ENCODE measurements around the gene PLPPR1. TPM values are rescaled to one million over a fixed set of nuclear protein-coding genes. Genes with fewer than 3 reads are reported as not detected.

Gene PLPPR1
- total RNA-seq, 1 donor from 2014 or later: not detected

DNA sequence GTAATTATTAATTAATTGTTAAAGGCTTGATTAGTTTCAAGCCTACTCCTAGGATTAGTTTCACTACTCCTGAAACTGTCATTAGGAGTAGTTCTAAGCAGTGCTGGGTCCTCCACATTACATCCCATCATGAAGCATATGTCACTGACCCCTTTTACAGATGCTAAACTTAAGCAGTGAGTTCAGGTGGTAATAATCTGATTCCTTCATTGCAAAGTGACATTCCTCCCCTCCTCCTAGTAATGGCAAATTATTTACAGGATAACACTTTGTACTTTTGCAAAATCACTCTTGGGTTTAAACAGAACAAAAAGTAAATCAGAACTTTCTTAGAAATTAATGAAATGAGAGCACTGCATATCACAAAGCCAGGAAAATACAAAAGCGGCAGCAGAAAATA, 303.8 kb downstream of the PLPPR1 start:
- Histone ChIP-seq H3K9me3 (no peaks in the 10 kb centered on the region), H3K27me3 (no peaks in the 10 kb centered on the region), H3K27ac (no peak overlapping the region), H3K4me1 (no peaks in the 10 kb centered on the region), H3K36me3 (no peaks in the 10 kb centered on the region), H3K4me3 (no peak overlapping the region)
- no peak for DNase-seq (ENCODE audit: extremely low spot score in 2 of 2)
- intact Hi-C loops (cut with DNase I): no loop called here
- TF ChIP-seq POLR2AphosphoS5 (IDR thresholded peaks at IDR 0.05; ENCODE audit: insufficient read depth in 1 of 2, low read depth in 1 of 2) (no peak), POLR2A (IDR thresholded peaks at IDR 0.05) (no peak)
- TF ChIP-seq, protein P1, sequence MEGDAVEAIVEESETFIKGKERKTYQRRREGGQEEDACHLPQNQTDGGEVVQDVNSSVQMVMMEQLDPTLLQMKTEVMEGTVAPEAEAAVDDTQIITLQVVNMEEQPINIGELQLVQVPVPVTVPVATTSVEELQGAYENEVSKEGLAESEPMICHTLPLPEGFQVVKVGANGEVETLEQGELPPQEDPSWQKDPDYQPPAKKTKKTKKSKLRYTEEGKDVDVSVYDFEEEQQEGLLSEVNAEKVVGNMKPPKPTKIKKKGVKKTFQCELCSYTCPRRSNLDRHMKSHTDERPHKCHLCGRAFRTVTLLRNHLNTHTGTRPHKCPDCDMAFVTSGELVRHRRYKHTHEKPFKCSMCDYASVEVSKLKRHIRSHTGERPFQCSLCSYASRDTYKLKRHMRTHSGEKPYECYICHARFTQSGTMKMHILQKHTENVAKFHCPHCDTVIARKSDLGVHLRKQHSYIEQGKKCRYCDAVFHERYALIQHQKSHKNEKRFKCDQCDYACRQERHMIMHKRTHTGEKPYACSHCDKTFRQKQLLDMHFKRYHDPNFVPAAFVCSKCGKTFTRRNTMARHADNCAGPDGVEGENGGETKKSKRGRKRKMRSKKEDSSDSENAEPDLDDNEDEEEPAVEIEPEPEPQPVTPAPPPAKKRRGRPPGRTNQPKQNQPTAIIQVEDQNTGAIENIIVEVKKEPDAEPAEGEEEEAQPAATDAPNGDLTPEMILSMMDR (IDR thresholded peaks at IDR 0.05): no peak

DNA sequence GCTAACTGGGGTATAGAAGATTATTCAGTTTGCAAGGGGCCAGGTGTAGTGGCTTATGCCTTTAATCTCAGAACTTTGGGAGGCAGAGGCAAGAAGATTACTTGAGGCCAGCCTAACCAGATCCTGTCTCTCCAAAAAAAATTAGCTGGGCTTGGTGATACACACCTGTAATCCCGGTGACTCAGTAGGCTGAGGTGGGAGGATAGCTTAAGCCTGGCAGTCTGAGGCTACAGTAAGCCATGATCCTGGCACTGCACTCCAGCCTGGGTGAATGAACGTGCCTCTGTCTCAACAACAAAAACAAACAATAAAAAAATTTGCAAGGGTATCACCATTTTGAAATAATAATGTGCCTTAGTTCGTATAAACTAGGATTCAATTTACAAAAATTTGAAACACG, 305.0 kb downstream of the PLPPR1 start:
- Histone ChIP-seq H3K36me3 (no peaks in the 10 kb centered on the region), H3K9me3 (no peaks in the 10 kb centered on the region), H3K27ac (no peak overlapping the region), H3K27me3 (no peaks in the 10 kb centered on the region), H3K4me1 (no peaks in the 10 kb centered on the region), H3K4me3 (no peak overlapping the region)
- TF ChIP-seq POLR2AphosphoS5 (IDR thresholded peaks at IDR 0.05; ENCODE audit: insufficient read depth in 1 of 2, low read depth in 1 of 2) (no peak), POLR2A (IDR thresholded peaks at IDR 0.05) (no peak)
- TF ChIP-seq, protein P1 (IDR thresholded peaks at IDR 0.05): no peak
- DNase-seq (ENCODE audit: extremely low spot score in 2 of 2): no peak
- intact Hi-C loops (cut with DNase I): no loop called here

- TF ChIP-seq POLR2AphosphoS5 (IDR thresholded peaks at IDR 0.05; ENCODE audit: insufficient read depth in 1 of 2, low read depth in 1 of 2): no peak
- TF ChIP-seq, protein P1 (IDR thresholded peaks at IDR 0.05): no peak
- TF ChIP-seq POLR2A (IDR thresholded peaks at IDR 0.05): no peak
- intact Hi-C loops (cut with DNase I): no loop called here
- Histone ChIP-seq H3K4me1 (no peaks in the 10 kb centered on the region), H3K4me3 (no peak overlapping the region), H3K9me3 (no peaks in the 10 kb centered on the region), H3K36me3 (no peaks in the 10 kb centered on the region), H3K27me3 (no peaks in the 10 kb centered on the region), H3K27ac (no peak overlapping the region)
- DNase-seq (ENCODE audit: extremely low spot score in 2 of 2): no peak
Measured at GRCh38 chr9:101333926-101334702, 305.6 kb downstream of the PLPPR1 start.

- TF ChIP-seq POLR2A (IDR thresholded peaks at IDR 0.05) (no peak), POLR2AphosphoS5 (IDR thresholded peaks at IDR 0.05; ENCODE audit: insufficient read depth in 1 of 2, low read depth in 1 of 2) (no peak)
- TF ChIP-seq, protein P1 (IDR thresholded peaks at IDR 0.05): no peak
Measured at GRCh38 chr9:101336091-101336490, 307.6 kb downstream of the PLPPR1 start.

DNA sequence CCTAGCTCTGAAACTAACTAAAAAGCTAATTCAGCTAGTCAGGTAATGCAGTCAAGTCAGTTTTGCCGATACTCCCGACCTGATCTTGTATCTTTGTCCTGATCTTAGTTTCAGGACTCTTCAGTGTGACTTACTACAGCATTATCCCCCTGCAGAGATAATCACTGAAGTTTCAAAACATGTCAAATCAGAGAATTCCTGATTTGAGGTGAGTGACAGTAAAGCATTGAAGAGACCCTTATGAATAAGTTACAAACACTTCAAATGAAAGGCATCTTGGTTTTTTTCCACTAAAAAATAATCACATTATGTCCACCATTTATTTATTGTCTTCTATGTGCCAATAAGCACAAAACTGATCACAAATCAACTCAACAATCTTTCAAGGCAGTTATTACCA, 308.7 kb downstream of the PLPPR1 start:
- Histone ChIP-seq H3K27ac (no peak overlapping the region), H3K36me3 (no peaks in the 10 kb centered on the region), H3K27me3 (no peaks in the 10 kb centered on the region), H3K9me3 (no peaks in the 10 kb centered on the region), H3K4me1 (no peaks in the 10 kb centered on the region), H3K4me3 (no peak overlapping the region)
- TF ChIP-seq, protein P1 (IDR thresholded peaks at IDR 0.05): no peak
- TF ChIP-seq POLR2AphosphoS5 (IDR thresholded peaks at IDR 0.05; ENCODE audit: insufficient read depth in 1 of 2, low read depth in 1 of 2) (no peak), POLR2A (IDR thresholded peaks at IDR 0.05) (no peak)
- no peak for DNase-seq (ENCODE audit: extremely low spot score in 2 of 2)
- intact Hi-C loops (cut with DNase I): no loop called here

More at GRCh38 chr9:101336091-101336490, 307.6 kb downstream of the PLPPR1 start:
- Histone ChIP-seq H3K9me3 (no peaks in the 10 kb centered on the region), H3K36me3 (no peaks in the 10 kb centered on the region), H3K4me1 (no peaks in the 10 kb centered on the region), H3K4me3 (no peak overlapping the region), H3K27me3 (no peaks in the 10 kb centered on the region), H3K27ac (no peak overlapping the region)
- intact Hi-C loops (cut with DNase I): no loop called here
- no peak for DNase-seq (ENCODE audit: extremely low spot score in 2 of 2)
